Measurements from ENCODE around the gene MT1B.

DNA sequence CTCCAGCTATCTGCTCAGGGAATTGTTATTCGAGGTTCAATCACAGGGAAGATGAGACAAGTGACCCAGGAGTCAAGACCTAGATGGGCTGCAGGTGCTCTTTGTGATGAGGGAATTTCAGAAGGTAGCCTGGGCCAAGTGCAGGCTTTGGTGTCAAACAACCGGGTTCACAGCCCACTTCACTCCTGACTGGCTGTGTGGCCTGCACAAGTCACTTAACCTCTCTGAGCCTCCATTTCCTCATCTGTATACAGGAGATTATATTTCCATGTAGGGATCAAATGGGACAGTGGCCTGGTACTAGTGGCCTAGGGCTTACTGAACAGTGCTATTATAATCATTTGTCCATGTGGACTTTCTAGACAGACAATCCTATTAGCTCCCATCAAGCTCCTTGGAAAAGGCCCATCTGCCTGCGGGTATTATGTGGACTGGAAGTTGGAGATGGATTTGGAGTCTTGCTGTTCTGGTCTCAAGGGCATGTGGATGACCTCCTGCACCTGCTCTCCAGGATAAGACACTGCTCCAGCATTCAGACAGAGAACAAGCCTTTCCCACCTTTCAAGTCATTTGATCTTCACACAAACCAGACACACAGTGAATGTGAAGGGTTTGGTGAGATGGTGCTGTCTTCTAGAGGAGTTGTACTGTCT, 27.5 kb downstream of the MT1B start:
- TF ChIP-seq POLR2A (IDR thresholded peaks at IDR 0.05) = no peak
- TF ChIP-seq, protein P1, sequence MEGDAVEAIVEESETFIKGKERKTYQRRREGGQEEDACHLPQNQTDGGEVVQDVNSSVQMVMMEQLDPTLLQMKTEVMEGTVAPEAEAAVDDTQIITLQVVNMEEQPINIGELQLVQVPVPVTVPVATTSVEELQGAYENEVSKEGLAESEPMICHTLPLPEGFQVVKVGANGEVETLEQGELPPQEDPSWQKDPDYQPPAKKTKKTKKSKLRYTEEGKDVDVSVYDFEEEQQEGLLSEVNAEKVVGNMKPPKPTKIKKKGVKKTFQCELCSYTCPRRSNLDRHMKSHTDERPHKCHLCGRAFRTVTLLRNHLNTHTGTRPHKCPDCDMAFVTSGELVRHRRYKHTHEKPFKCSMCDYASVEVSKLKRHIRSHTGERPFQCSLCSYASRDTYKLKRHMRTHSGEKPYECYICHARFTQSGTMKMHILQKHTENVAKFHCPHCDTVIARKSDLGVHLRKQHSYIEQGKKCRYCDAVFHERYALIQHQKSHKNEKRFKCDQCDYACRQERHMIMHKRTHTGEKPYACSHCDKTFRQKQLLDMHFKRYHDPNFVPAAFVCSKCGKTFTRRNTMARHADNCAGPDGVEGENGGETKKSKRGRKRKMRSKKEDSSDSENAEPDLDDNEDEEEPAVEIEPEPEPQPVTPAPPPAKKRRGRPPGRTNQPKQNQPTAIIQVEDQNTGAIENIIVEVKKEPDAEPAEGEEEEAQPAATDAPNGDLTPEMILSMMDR (IDR thresholded peaks at IDR 0.05) = no peak
